ENCODE measurements around the gene POU2F2.

DNA sequence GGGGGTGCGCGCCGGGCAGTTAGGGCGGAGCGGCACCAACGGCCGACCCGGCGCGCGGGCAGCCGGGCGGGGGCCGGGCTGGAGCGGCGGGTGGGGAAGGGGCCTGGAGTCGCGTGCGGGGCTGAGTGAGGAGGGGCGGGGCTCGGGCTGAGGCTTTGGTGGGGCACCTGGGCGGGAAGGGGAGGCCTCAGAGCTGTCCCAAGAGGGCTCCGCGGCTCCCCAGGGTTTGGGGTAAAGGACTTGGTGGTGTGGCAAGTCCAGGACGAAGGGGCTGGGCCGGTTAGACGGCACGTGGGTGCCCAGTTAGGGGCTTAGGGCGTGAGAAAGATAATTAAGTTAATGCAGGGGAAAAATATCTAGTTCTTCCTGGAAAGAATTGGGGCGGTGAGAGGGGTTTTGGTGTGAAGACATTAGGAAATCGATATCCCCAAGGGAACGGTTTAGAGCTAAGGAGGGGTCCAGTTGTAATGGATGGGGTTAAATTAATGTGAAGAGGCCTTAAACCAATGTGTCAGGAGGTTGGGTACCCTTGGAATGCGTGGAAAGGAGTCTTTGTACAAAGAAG is 55.8 kb downstream of the POU2F2 start:
- TF ChIP-seq CTCF (IDR thresholded peaks at IDR 0.05) (no peak), POLR2A (IDR thresholded peaks at IDR 0.05) (no peak)
